Fibroblast of villous mesenchyme (primary cell): ENCODE results near the gene NQO2. TPM values are rescaled to one million over a fixed set of nuclear protein-coding genes. Genes with fewer than 3 reads are reported as not detected.

ENCODE experiments used
- DNase-seq: peaks from one replicate; pipeline ENCODE4 v3.0.0-alpha.2; 2010; ENCODE audit warnings: low read depth
- H3K4me3 ChIP-seq: 2 replicates; pipeline ENCODE4 v1.5.1; 2011; ENCODE audit warnings: low read depth, mild to moderate bottlenecking, low read length
- total RNA-seq: library from RNA; depleted of rRNA; stranded (reverse); fragments of >200 nt; gene quantifications from 2 replicates; pipeline ENCODE4 v1.2.3, GENCODE V29; 2012
- TF ChIP-seq, protein P1 (sequence below): IDR thresholded peaks from 2 replicates; pipeline ENCODE4 v1.5.1; 2012; ENCODE audit warnings: low read depth, mild to moderate bottlenecking, low read length; ENCODE audit not compliant: insufficient read depth

Gene NQO2
- total RNA-seq, 1 donor: 12.1 TPM

DNA sequence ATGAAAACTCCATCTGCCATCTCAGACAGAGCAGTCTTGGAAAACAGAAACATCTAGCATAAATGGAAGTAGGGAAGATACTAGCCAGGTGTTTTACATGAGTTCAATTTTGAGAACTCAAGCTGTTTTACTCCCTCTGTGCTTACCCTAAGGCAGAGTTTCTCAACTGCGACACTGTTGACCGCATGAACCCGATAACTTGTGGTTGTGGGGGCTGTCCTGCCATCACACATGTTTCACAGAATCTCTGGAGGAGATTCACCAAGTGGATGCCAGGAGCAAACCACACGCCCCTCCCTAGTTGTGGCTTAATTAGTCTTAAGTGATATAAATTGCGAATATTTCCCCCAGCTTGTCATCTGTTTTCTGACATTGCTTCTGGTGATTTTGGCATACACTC lies 26.0 kb upstream of the NQO2 start:
- TF ChIP-seq, protein P1, sequence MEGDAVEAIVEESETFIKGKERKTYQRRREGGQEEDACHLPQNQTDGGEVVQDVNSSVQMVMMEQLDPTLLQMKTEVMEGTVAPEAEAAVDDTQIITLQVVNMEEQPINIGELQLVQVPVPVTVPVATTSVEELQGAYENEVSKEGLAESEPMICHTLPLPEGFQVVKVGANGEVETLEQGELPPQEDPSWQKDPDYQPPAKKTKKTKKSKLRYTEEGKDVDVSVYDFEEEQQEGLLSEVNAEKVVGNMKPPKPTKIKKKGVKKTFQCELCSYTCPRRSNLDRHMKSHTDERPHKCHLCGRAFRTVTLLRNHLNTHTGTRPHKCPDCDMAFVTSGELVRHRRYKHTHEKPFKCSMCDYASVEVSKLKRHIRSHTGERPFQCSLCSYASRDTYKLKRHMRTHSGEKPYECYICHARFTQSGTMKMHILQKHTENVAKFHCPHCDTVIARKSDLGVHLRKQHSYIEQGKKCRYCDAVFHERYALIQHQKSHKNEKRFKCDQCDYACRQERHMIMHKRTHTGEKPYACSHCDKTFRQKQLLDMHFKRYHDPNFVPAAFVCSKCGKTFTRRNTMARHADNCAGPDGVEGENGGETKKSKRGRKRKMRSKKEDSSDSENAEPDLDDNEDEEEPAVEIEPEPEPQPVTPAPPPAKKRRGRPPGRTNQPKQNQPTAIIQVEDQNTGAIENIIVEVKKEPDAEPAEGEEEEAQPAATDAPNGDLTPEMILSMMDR: no peak
- H3K4me3 ChIP-seq: no peak overlapping the region
- DNase-seq: peak; percentile 66

DNA sequence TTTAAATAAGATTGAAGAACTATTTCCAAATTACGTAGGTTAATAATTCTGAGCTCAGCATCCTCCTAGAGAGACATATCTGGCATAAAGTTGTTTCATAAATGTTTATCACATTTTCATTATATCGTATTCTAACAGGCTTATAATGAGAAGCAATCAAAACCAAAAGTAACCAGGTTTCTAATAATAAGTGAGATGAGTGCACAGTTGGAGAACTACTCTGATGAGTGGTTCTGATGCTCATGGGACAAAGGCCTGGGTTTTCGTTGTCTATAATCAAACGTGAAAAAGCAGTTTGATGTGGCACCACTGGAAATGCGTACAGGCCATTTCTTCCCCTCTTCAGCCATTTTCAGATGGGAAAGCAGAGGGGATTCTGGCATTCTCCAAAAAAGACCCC lies 23.6 kb upstream of the NQO2 start:
- DNase-seq: no peak
- no peak overlapping the region for H3K4me3 ChIP-seq
- TF ChIP-seq, protein P1: no peak

DNA sequence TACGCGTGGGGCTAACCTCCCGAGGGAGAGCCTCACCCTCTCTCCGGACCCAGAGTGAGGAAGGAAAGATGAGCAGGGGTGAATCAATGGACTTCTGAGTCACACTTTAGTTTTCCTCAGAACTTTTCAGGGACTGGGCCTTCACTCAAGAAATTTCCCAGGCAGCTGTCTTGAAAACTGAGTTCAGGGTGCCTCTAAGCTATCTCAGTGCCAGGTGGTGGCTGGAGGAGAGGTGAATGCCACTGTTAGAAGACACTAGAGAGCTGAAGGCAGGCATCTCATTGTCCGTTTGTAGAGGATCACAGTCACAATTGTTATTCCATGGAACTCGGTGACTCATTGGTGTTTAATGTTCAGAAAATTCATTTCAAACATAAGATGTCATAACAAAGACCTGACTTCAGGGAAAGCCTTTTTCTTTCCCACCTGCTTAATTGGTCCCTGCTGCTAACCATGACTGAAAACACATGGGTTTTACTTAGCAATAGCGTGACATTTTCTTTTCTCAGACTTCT lies 23.1 kb upstream of the NQO2 start:
- H3K4me3 ChIP-seq: no peak overlapping the region
- DNase-seq: peak; percentile 81
- TF ChIP-seq, protein P1: no peak

DNA sequence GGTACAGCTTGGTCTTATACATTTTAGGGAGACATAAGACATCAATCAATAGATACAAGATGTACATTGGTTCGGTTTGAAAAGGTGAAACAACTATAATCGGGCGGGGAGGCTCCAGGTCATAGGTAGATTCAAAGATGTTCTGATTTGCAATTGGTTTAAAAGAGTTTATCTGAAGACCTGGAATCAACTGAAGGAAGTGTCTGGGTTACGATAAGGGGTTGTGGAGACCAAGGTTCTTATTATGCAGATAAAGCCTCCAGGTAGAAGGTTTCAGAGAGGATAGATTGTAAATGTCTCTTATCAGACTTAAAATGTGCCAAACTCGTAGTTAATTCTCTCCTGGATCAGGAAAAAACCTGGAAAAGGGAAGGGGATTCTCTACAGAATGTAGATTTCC lies 22.4 kb upstream of the NQO2 start:
- TF ChIP-seq, protein P1: no peak
- no peak overlapping the region for H3K4me3 ChIP-seq
- DNase-seq: no peak

DNA sequence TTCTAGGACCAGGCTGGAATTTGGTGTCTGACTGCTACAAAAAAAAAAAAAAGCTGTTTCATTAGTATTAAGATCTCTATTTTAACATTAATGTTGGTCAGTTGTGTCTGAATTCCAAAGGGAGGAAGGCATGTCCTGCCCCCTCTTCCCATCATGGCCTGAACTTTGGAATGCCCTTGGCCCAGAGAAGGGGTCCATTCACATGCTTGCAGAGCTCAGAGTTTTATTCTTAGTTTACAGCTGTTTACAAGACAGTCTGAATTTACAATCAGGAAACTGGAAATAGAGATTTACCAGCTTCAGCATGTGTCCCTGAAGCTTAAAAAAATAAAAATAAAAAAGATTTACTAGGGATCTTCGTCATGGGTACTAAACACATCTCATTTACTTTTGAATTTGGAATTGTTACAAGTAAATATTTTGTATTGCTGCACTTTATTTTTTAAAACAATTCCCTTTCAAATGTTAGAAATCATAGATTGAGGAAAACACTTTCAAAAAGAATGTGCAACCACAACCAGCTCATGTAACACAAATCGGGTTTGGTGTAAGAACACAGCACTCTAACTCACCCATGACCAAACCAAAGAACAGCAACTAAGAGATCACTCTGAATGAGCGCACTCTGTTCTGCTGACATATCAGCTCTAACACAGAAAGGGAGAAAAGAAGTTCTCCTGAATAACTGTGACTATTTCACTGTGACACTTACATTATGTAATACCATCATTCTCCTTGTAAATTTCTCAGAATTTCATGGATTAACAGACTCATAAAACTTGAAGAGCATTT lies 21.7 kb upstream of the NQO2 start:
- H3K4me3 ChIP-seq: no peak overlapping the region
- TF ChIP-seq, protein P1: no peak
- DNase-seq: peak; percentile 84

DNA sequence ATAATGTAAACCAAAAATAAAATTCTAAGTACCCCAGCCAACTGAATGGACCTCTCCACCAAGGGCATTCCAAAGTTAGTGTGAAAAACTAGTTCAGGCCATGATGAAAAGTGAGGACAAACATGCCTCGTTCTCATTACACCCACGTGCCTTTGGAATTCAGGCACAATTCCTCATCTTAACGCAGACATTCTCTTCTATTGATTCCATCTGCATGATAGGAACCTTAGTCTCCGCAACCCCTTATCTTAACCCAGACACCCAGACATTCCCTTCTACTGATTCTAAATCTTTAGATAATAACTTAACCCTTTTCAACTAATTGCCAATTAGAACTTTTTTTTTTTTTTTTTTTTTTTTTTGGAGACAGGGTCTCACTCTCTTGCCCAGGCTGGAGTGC lies 20.8 kb upstream of the NQO2 start:
- H3K4me3 ChIP-seq: no peak overlapping the region
- TF ChIP-seq, protein P1: no peak
- DNase-seq: no peak
